ENCODE data around the gene SREBF1. TPM values are rescaled to one million over a fixed set of nuclear protein-coding genes. Genes with fewer than 3 reads are reported as not detected.

Gene SREBF1
- total and polyA plus RNA-seq, 3 donors from 2014 or later = 142 to 256 (median 239) TPM

GRCh38 chr17:17805575-17805974 lies 31.2 kb downstream of the SREBF1 start:
- intact Hi-C loops (cut with DNase I; ENCODE audit: low total_unique reads) = no loop called here
- Histone ChIP-seq H3K4me1 (peaks cover 5% of the 10 kb centered on the region), H3K27ac (no peak overlapping the region), H3K27me3 (no peaks in the 10 kb centered on the region), H3K4me3 (no peak overlapping the region), H3K36me3 (ENCODE audit: low read depth, missing control alignments) (no peaks in the 10 kb centered on the region), H3K9me3 (no peaks in the 10 kb centered on the region)
- no peak for TF ChIP-seq POLR2A (IDR thresholded peaks at IDR 0.05)
- no peak for TF ChIP-seq CTCF (IDR thresholded peaks at IDR 0.05)
- 80 to 84% methylated on average over 9 of the region's 9 CpGs for WGBS, 2 donors
- DNase-seq = no peak

- intact Hi-C loops (cut with DNase I; ENCODE audit: low total_unique reads) = no loop called here
- H3K27me3 ChIP-seq = no peaks in the 10 kb centered on the region
- H3K36me3 ChIP-seq (ENCODE audit: low read depth, missing control alignments) = no peaks in the 10 kb centered on the region
- WGBS, 2 donors = 88 to 93% methylated on average over 3 of the region's 3 CpGs
- no peak overlapping the region for H3K4me3 ChIP-seq
- no peaks in the 10 kb centered on the region for H3K4me1 ChIP-seq
- no peak overlapping the region for H3K27ac ChIP-seq
- no peaks in the 10 kb centered on the region for H3K9me3 ChIP-seq
- no peak for DNase-seq
- no peak for TF ChIP-seq CTCF (IDR thresholded peaks at IDR 0.05)
- no peak for TF ChIP-seq POLR2A (IDR thresholded peaks at IDR 0.05)
Measured at GRCh38 chr17:17804007-17804406, 32.8 kb downstream of the SREBF1 start.

- WGBS, 2 donors = 81 to 89% methylated on average over 8 to 13 of the region's 13 CpGs
- Histone ChIP-seq H3K9me3 (no peaks in the 10 kb centered on the region), H3K36me3 (ENCODE audit: low read depth, missing control alignments) (no peaks in the 10 kb centered on the region), H3K27ac (no peak overlapping the region), H3K4me1 (no peaks in the 10 kb centered on the region), H3K27me3 (no peaks in the 10 kb centered on the region), H3K4me3 (no peak overlapping the region)
- TF ChIP-seq CTCF (IDR thresholded peaks at IDR 0.05) = no peak
- no peak for TF ChIP-seq POLR2A (IDR thresholded peaks at IDR 0.05)
- intact Hi-C loops (cut with DNase I; ENCODE audit: low total_unique reads) = no loop called here
- no peak for DNase-seq
Measured at GRCh38 chr17:17801800-17802481, 34.8 kb downstream of the SREBF1 start.

GRCh38 chr17:17800504-17801021 lies 36.2 kb downstream of the SREBF1 start:
- DNase-seq = no peak
- H3K27ac ChIP-seq = no peak overlapping the region
- H3K9me3 ChIP-seq = no peaks in the 10 kb centered on the region
- no peak overlapping the region for H3K4me3 ChIP-seq
- H3K4me1 ChIP-seq = no peaks in the 10 kb centered on the region
- TF ChIP-seq POLR2A (IDR thresholded peaks at IDR 0.05) = no peak
- no peak for TF ChIP-seq CTCF (IDR thresholded peaks at IDR 0.05)
- H3K27me3 ChIP-seq = no peaks in the 10 kb centered on the region
- WGBS, 2 donors = 79 to 89% methylated on average over 5 to 11 of the region's 12 CpGs
- intact Hi-C loops (cut with DNase I; ENCODE audit: low total_unique reads) = no loop called here
- no peaks in the 10 kb centered on the region for H3K36me3 ChIP-seq (ENCODE audit: low read depth, missing control alignments)
